GM23338 (cell line): ENCODE measurements around the gene EXOC3. TPM values are rescaled to one million over a fixed set of nuclear protein-coding genes. Genes with fewer than 3 reads are reported as not detected.

Experiments
- ATAC-seq: fragments of 200-7000 bp; cut with Tn5 transposase; 3 replicates; pipeline ENCODE4 v1.9.1; 2020
- DNase-seq: peaks from one replicate; pipeline ENCODE4 v3.0.0-alpha.2; 2015; ENCODE audit warnings: low spot score
- H2AFZ ChIP-seq: fragments of 200-600 bp; sonication (generic); 2 replicates; pipeline ENCODE4 v1.8.0; 2016; ENCODE audit warnings: antibody characterized with exemption, mild to moderate bottlenecking, moderate library complexity
- H3F3A ChIP-seq: fragments of 200-600 bp; sonication (generic); replicated peaks from 2 replicates; pipeline ENCODE4 v1.8.0; 2017; ENCODE audit warnings: antibody characterized with exemption, mixed run types, low read depth
- H3K27ac ChIP-seq: fragments of 200-600 bp; sonication (generic); 2 replicates; pipeline ENCODE4 v1.6.1; 2016; ENCODE audit warnings: low read depth
- H3K27me3 ChIP-seq: fragments of 200-600 bp; sonication (generic); 2 replicates; pipeline ENCODE4 v1.8.0; 2016; ENCODE audit warnings: mild to moderate bottlenecking, mixed run types, moderate library complexity; ENCODE audit not compliant: insufficient read depth
- H3K36me3 ChIP-seq: fragments of 200-600 bp; sonication (generic); 2 replicates; pipeline ENCODE4 v1.8.0; 2016; ENCODE audit warnings: mild to moderate bottlenecking; ENCODE audit not compliant: insufficient read depth
- H3K4me1 ChIP-seq: fragments of 200-600 bp; sonication (generic); 2 replicates; pipeline ENCODE4 v1.8.0; 2016; ENCODE audit warnings: mild to moderate bottlenecking, moderate library complexity; ENCODE audit not compliant: insufficient read depth
- H3K4me2 ChIP-seq: fragments of 200-600 bp; sonication (generic); 2 replicates; pipeline ENCODE4 v1.7.1; 2017; ENCODE audit warnings: mixed run types
- H3K4me3 ChIP-seq: fragments of 200-600 bp; sonication (generic); 2 replicates; pipeline ENCODE4 v1.6.1; 2016; ENCODE audit warnings: mixed run types
- H3K79me2 ChIP-seq: fragments of 200-600 bp; sonication (generic); replicated peaks from 2 replicates; pipeline ENCODE4 v1.8.0; 2017; ENCODE audit warnings: mild to moderate bottlenecking; ENCODE audit not compliant: insufficient read depth
- H3K9me2 ChIP-seq: fragments of 200-600 bp; sonication (generic); 2 replicates; pipeline ENCODE4 v1.8.0; 2017; ENCODE audit not compliant: insufficient read depth
- H4K20me1 ChIP-seq: fragments of 200-600 bp; sonication (generic); replicated peaks from 2 replicates; pipeline ENCODE4 v1.8.0; 2017; ENCODE audit warnings: mild to moderate bottlenecking; ENCODE audit not compliant: insufficient read depth
- H3K27ac Mint-ChIP-seq: 2 replicates; pipeline ENCODE4 v1.8.0; 2020; ENCODE audit warnings: inconsistent platforms, mild to moderate bottlenecking, moderate library complexity, mixed read lengths
- H3K27me3 Mint-ChIP-seq: 3 replicates; pipeline ENCODE4 v1.8.0; 2022; ENCODE audit warnings: low read depth, mild to moderate bottlenecking, moderate library complexity, mixed read lengths, inconsistent platforms; ENCODE audit not compliant: insufficient read depth, poor library complexity
- H3K36me3 Mint-ChIP-seq: 3 replicates; pipeline ENCODE4 v1.8.0; 2021; ENCODE audit warnings: low read depth, mild to moderate bottlenecking, inconsistent platforms, moderate library complexity, mixed read lengths
- H3K4me1 Mint-ChIP-seq: 3 replicates; pipeline ENCODE4 v1.8.0; 2020; ENCODE audit warnings: mild to moderate bottlenecking, inconsistent platforms, mixed read lengths
- H3K4me3 Mint-ChIP-seq: 3 replicates; pipeline ENCODE4 v1.8.0; 2021; ENCODE audit warnings: moderate library complexity, mild to moderate bottlenecking, inconsistent platforms, mixed read lengths
- H3K9me3 Mint-ChIP-seq: 3 replicates; pipeline ENCODE4 v1.8.0; 2020; ENCODE audit warnings: moderate library complexity, mild to moderate bottlenecking, inconsistent platforms, mixed read lengths
- CREB1 ChIP-seq: fragments of 250-450 bp; sonication (Bioruptor Pico); IDR thresholded peaks from 2 replicates; pipeline ENCODE4 v1.5.0; 2020; ENCODE audit warnings: low read depth, mild to moderate bottlenecking, moderate library complexity
- ETS1 ChIP-seq: IDR thresholded peaks from 2 replicates; pipeline ENCODE4 v1.6.1; 2016; ENCODE audit warnings: antibody characterized with exemption
- EZH2 ChIP-seq: fragments of 200-600 bp; sonication (generic); IDR thresholded peaks from one replicate; pipeline ENCODE4 v1.8.0; 2017; ENCODE audit warnings: antibody characterized with exemption, mild to moderate bottlenecking, low read depth; ENCODE audit not compliant: unreplicated experiment
- EZH2phosphoT487 ChIP-seq: fragments of 200-600 bp; sonication (generic); IDR thresholded peaks from one replicate; pipeline ENCODE4 v1.8.1; 2018; ENCODE audit warnings: antibody characterized with exemption; ENCODE audit not compliant: unreplicated experiment
- JUNB ChIP-seq: IDR thresholded peaks from one replicate; pipeline ENCODE4 v1.6.1; 2016; ENCODE audit warnings: antibody characterized with exemption; ENCODE audit not compliant: unreplicated experiment
- NANOG ChIP-seq: IDR thresholded peaks from 2 replicates; pipeline ENCODE4 v1.6.1; 2016; ENCODE audit warnings: antibody characterized with exemption, borderline replicate concordance
- POLR2AphosphoS5 ChIP-seq: IDR thresholded peaks from 2 replicates; pipeline ENCODE4 v1.6.1; 2016; ENCODE audit warnings: antibody characterized with exemption, low read depth
- STAT1 ChIP-seq: IDR thresholded peaks from one replicate; pipeline ENCODE4 v1.6.1; 2016; ENCODE audit warnings: antibody characterized with exemption; ENCODE audit not compliant: unreplicated experiment
- ZNF114 ChIP-seq: fragments of 250-450 bp; sonication (Bioruptor Pico); IDR thresholded peaks from 2 replicates; pipeline ENCODE4 v1.5.0; 2020; ENCODE audit warnings: mild to moderate bottlenecking, moderate library complexity
- ZNF331 ChIP-seq: fragments of 250-450 bp; sonication (Bioruptor Pico); IDR thresholded peaks from 2 replicates; pipeline ENCODE4 v1.5.0; 2020; ENCODE audit warnings: low read depth, mild to moderate bottlenecking, moderate library complexity
- ZNF462 ChIP-seq: fragments of 250-450 bp; sonication (Bioruptor Pico); IDR thresholded peaks from 2 replicates; pipeline ENCODE4 v1.5.0; 2020; ENCODE audit warnings: mild to moderate bottlenecking, moderate library complexity
- polyA plus RNA-seq: library from polyadenylated mRNA; unstranded; fragments of >200 nt; fragmentation: Nextera tagmentation; extraction: Ambion mirVana; gene quantifications from 2 replicates; pipeline ENCODE4 v1.2.1, GENCODE V29; 2016
- total RNA-seq: library from RNA; depleted of rRNA; stranded (reverse); fragments of >200 nt; shearing (Covaris generic); gene quantifications from 2 replicates; pipeline ENCODE4 v1.2.3, GENCODE V29; 2014
- TF ChIP-seq, protein P1 (sequence below): IDR thresholded peaks from one replicate; pipeline ENCODE4 v1.6.1; 2018; ENCODE audit warnings: antibody characterized with exemption; ENCODE audit not compliant: unreplicated experiment
- TF ChIP-seq, protein P2 (sequence below), 2 experiments: fragments of 200-600 bp in 1 of 2; sonication (generic) in 1 of 2; conservative IDR thresholded peaks; 2 replicates each; pipeline versions ENCODE4 v1.5.1 to v1.6.1; 2016 to 2017; ENCODE audit warnings: antibody characterized with exemption in 2 of 2, low read depth in 2 of 2, mild to moderate bottlenecking in 2 of 2, moderate library complexity in 1 of 2

The EXOC3 gene
- total and polyA plus RNA-seq, 2 experiments from 2014 or later, result 13.4 to 31.6 TPM

GRCh38 chr5:478982-479535 lies 36.1 kb downstream of the EXOC3 start:
- Mint-ChIP-seq H3K9me3 (no peaks in the 10 kb centered on the region), H3K4me3 (no peak overlapping the region), H3K4me1 (peaks cover 3% of the 10 kb centered on the region; the same call in 1 of the 3 replicates), H3K27me3 (peaks cover 31% of the 10 kb centered on the region), H3K36me3 (no peaks in the 10 kb centered on the region), H3K27ac (no peak overlapping the region)
- Histone ChIP-seq H3K36me3 (no peaks in the 10 kb centered on the region), H3F3A (no peaks in the 10 kb centered on the region), H3K79me2 (no peaks in the 10 kb centered on the region), H3K9me2 (no peaks in the 10 kb centered on the region), H3K4me1 (no peaks in the 10 kb centered on the region), H3K27me3 (peaks cover 27% of the 10 kb centered on the region), H3K4me3 (no peak overlapping the region), H4K20me1 (no peaks in the 10 kb centered on the region), H2AFZ (no peak overlapping the region), H3K27ac (no peak overlapping the region), H3K4me2 (no peak overlapping the region)
- DNase-seq, result no peak
- no peak for TF ChIP-seq STAT1
- TF ChIP-seq ZNF331 (CRISPR knock-in tag), result no peak
- TF ChIP-seq JUNB, result no peak
- TF ChIP-seq ETS1, result no peak
- no peak for TF ChIP-seq CREB1 (CRISPR knock-in tag)
- TF ChIP-seq ZNF114 (CRISPR knock-in tag), result no peak
- no peak for TF ChIP-seq POLR2AphosphoS5
- TF ChIP-seq ZNF462 (CRISPR knock-in tag), result no peak
- TF ChIP-seq EZH2, result no peak
- TF ChIP-seq NANOG, result no peak
- TF ChIP-seq, protein P1, sequence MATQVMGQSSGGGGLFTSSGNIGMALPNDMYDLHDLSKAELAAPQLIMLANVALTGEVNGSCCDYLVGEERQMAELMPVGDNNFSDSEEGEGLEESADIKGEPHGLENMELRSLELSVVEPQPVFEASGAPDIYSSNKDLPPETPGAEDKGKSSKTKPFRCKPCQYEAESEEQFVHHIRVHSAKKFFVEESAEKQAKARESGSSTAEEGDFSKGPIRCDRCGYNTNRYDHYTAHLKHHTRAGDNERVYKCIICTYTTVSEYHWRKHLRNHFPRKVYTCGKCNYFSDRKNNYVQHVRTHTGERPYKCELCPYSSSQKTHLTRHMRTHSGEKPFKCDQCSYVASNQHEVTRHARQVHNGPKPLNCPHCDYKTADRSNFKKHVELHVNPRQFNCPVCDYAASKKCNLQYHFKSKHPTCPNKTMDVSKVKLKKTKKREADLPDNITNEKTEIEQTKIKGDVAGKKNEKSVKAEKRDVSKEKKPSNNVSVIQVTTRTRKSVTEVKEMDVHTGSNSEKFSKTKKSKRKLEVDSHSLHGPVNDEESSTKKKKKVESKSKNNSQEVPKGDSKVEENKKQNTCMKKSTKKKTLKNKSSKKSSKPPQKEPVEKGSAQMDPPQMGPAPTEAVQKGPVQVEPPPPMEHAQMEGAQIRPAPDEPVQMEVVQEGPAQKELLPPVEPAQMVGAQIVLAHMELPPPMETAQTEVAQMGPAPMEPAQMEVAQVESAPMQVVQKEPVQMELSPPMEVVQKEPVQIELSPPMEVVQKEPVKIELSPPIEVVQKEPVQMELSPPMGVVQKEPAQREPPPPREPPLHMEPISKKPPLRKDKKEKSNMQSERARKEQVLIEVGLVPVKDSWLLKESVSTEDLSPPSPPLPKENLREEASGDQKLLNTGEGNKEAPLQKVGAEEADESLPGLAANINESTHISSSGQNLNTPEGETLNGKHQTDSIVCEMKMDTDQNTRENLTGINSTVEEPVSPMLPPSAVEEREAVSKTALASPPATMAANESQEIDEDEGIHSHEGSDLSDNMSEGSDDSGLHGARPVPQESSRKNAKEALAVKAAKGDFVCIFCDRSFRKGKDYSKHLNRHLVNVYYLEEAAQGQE, result no peak
- TF ChIP-seq, protein P2, sequence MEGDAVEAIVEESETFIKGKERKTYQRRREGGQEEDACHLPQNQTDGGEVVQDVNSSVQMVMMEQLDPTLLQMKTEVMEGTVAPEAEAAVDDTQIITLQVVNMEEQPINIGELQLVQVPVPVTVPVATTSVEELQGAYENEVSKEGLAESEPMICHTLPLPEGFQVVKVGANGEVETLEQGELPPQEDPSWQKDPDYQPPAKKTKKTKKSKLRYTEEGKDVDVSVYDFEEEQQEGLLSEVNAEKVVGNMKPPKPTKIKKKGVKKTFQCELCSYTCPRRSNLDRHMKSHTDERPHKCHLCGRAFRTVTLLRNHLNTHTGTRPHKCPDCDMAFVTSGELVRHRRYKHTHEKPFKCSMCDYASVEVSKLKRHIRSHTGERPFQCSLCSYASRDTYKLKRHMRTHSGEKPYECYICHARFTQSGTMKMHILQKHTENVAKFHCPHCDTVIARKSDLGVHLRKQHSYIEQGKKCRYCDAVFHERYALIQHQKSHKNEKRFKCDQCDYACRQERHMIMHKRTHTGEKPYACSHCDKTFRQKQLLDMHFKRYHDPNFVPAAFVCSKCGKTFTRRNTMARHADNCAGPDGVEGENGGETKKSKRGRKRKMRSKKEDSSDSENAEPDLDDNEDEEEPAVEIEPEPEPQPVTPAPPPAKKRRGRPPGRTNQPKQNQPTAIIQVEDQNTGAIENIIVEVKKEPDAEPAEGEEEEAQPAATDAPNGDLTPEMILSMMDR (conservative IDR thresholded peaks at IDR 0.05; ENCODE audit: low read depth in 2 of 2), result no peak
- TF ChIP-seq EZH2phosphoT487, result no peak
- no peak for ATAC-seq
